Osteocyte (in vitro differentiated cells): ENCODE data around the gene GNAQ. TPM values are rescaled to one million over a fixed set of nuclear protein-coding genes. Genes with fewer than 3 reads are reported as not detected.

Source experiments
- DNase-seq: peaks from one replicate; pipeline ENCODE4 v3.0.0; 2021; ENCODE audit warnings: mixed read lengths; ENCODE audit not compliant: unreplicated experiment; ENCODE audit errors: extremely low spot score
- H3K27ac Mint-ChIP-seq: one replicate; pipeline ENCODE4 v1.8.0; 2021; ENCODE audit warnings: mild to moderate bottlenecking, mixed read lengths; ENCODE audit not compliant: unreplicated experiment
- H3K27me3 Mint-ChIP-seq: one replicate; pipeline ENCODE4 v1.8.0; 2021; ENCODE audit warnings: mixed read lengths; ENCODE audit not compliant: unreplicated experiment
- H3K36me3 Mint-ChIP-seq: one replicate; pipeline ENCODE4 v1.8.0; 2021; ENCODE audit warnings: mixed read lengths; ENCODE audit not compliant: unreplicated experiment
- H3K4me1 Mint-ChIP-seq: one replicate; pipeline ENCODE4 v1.8.0; 2021; ENCODE audit warnings: mixed read lengths; ENCODE audit not compliant: unreplicated experiment
- H3K4me3 Mint-ChIP-seq: one replicate; pipeline ENCODE4 v1.8.0; 2021; ENCODE audit warnings: mild to moderate bottlenecking, moderate library complexity, mixed read lengths; ENCODE audit not compliant: unreplicated experiment
- H3K9me3 Mint-ChIP-seq: one replicate; pipeline ENCODE4 v1.8.0; 2021; ENCODE audit warnings: mixed read lengths; ENCODE audit not compliant: unreplicated experiment
- CTCF ChIP-seq: fragments of 200-600 bp; sonication (generic); IDR thresholded peaks from 2 replicates; pipeline ENCODE4 v1.5.0; 2021; ENCODE audit warnings: antibody characterized with exemption, mild to moderate bottlenecking, moderate library complexity
- total RNA-seq: library from RNA; stranded (reverse); gene quantifications from 2 replicates; pipeline ENCODE4 v1.2.1, GENCODE V29; 2021

The GNAQ gene
- total RNA-seq, 1 donor from 2014 or later, result 65.9 TPM

DNA sequence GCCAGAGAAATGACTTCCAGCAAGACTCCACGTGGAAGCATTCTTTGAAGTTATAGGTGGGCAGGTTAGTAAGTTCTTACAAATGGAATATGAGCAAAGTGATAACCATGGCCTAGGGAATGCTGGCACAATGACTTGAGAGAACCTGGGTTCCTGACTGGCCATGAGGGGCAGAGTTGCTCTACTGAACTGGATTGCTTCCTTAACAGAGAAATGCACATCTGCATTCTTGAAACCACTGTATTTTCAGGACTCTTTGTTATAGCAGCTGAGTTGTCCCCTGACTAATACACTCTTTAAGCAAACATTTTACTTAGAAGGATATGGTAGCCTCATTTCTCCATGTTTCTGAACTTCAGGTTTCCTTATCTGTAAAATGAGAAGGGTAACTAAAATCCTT is 275.2 kb downstream of the GNAQ start:
- H3K4me1 Mint-ChIP-seq, result peaks cover 23% of the 10 kb centered on the region
- no peak for TF ChIP-seq CTCF
- no peak overlapping the region for H3K4me3 Mint-ChIP-seq
- peaks cover 4% of the 10 kb centered on the region for H3K9me3 Mint-ChIP-seq
- H3K36me3 Mint-ChIP-seq, result peaks cover 10% of the 10 kb centered on the region
- H3K27ac Mint-ChIP-seq, result no peak overlapping the region
- H3K27me3 Mint-ChIP-seq, result no peaks in the 10 kb centered on the region
- DNase-seq, result no peak

DNA sequence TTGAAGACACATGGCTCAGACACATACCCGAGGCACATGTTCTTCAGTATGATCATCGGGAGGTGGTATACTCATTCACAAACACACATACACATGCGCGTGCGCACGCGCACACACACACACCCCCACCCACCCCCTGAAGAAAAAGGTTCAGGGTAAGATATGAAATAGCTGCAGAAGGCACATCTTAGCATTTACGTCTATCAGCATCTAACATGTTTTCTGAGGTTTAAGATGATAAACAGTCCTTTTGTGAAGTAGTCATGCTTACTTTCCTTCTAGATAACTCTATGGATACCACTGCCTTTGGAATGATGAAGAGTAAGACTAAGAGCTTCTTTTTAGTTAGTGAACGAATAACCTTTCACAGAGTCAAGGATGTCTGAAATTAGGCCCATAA is 278.4 kb downstream of the GNAQ start:
- DNase-seq, result no peak
- Mint-ChIP-seq H3K4me1 (peaks cover 47% of the 10 kb centered on the region), H3K27me3 (no peaks in the 10 kb centered on the region), H3K4me3 (no peak overlapping the region), H3K36me3 (peaks cover 10% of the 10 kb centered on the region), H3K9me3 (peaks cover 4% of the 10 kb centered on the region), H3K27ac (peak overlapping the region; percentile 85)
- TF ChIP-seq CTCF, result no peak

DNA sequence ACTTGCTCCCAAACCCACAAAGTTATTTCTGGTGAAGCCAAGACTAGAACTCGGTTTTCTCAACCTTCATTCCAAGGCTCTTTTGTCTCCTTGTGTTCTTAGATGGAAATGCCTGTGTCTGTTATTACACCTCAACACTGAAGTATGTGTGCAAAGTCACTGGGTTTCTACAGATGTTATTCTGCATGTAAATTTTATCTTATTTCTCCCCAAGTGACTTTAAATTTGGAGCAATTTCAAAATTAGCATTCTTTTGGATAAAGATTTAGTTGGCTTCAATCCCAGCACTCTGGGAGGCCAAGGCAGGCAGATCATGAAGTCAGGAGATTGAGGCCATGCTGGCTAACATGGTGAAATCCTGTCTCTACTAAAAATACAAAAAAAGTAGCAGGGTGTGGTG is 279.1 kb downstream of the GNAQ start:
- H3K36me3 Mint-ChIP-seq, result peaks cover 10% of the 10 kb centered on the region
- peaks cover 47% of the 10 kb centered on the region for H3K4me1 Mint-ChIP-seq
- no peaks in the 10 kb centered on the region for H3K27me3 Mint-ChIP-seq
- no peak for DNase-seq
- peaks cover 4% of the 10 kb centered on the region for H3K9me3 Mint-ChIP-seq
- no peak for TF ChIP-seq CTCF
- peak overlapping the region; percentile 85 for H3K27ac Mint-ChIP-seq
- H3K4me3 Mint-ChIP-seq, result no peak overlapping the region

DNA sequence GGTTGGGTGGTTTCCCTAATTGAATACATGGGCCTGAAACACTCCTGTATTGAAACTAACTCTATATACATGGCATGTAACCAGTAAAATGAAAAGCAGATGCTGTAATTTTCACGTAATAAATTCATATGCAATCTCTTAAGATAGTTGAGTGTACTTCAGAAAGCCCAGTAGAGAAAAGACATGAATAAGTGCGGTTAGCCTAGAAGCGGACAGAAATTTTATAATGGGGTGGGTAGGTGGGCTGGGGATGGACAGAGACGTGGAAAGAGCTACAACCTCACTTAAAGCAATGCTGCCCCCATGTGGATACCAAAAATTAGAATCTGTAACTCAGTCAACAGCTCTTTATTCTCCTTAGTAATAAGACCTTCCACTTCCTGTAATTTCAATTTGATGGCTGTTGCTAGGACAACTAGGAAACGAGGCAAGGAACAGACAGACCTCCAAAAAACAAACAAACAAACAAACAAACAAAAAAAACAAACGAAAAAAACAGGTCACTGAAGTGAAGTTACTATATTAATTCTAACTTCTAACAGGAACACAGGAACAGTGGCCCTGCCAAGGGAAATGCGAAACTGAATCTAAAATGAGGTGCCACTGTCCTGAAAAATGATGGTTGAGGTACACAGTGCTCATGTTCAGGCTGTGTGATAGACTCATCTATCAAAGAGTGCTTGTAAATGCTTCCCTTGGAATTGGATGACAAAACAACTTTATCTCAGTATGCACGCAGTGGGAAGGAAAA is 280.1 kb downstream of the GNAQ start:
- H3K27me3 Mint-ChIP-seq, result no peaks in the 10 kb centered on the region
- peaks cover 8% of the 10 kb centered on the region for H3K36me3 Mint-ChIP-seq
- peak; percentile 74 for TF ChIP-seq CTCF
- peaks cover 47% of the 10 kb centered on the region for H3K4me1 Mint-ChIP-seq
- no peak overlapping the region for H3K4me3 Mint-ChIP-seq
- no peaks in the 10 kb centered on the region for H3K9me3 Mint-ChIP-seq
- no peak for DNase-seq
- peak overlapping the region; percentile 85 for H3K27ac Mint-ChIP-seq

GRCh38 chr9:77750981-77751340 is 280.6 kb downstream of the GNAQ start:
- TF ChIP-seq CTCF, result no peak
- no peaks in the 10 kb centered on the region for H3K9me3 Mint-ChIP-seq
- no peak overlapping the region for H3K4me3 Mint-ChIP-seq
- peak overlapping the region; percentile 85 for H3K27ac Mint-ChIP-seq
- H3K36me3 Mint-ChIP-seq, result peaks cover 6% of the 10 kb centered on the region
- peaks cover 47% of the 10 kb centered on the region for H3K4me1 Mint-ChIP-seq
- no peak for DNase-seq
- no peaks in the 10 kb centered on the region for H3K27me3 Mint-ChIP-seq
